Common myeloid progenitor, CD34-positive (primary cell): ENCODE data around the gene ARMC6.

Experiments
- CTCF ChIA-PET: fragments of 350-600 bp; sonication (Branson Sonifier 250); formaldehyde crosslinking; loops from one replicate; lab custom pipeline; 2021; ENCODE audit warnings: antibody characterized with exemption; lab: Charles Lee
- POLR2A ChIA-PET: fragments of 350-600 bp; sonication (Branson Sonifier 250); formaldehyde crosslinking; loops from one replicate; lab custom pipeline; 2021; ENCODE audit warnings: antibody characterized with exemption; lab: Charles Lee
- DNase-seq, 3 donors: peaks; one replicate each; pipeline versions ENCODE4 v3.0.0 to v3.0.0-alpha.2; 2013
- H3K27ac ChIP-seq, 2 experiments: 1 replicate in 1 of 2; 2 replicates in 1 of 2; pipeline ENCODE4 v1.7.0; 2013; ENCODE audit warnings: inconsistent platforms in 2 of 2, low read length in 2 of 2, mild to moderate bottlenecking in 2 of 2, low read depth in 1 of 2, moderate library complexity in 1 of 2; ENCODE audit not compliant: severe bottlenecking in 2 of 2, insufficient read depth in 1 of 2, poor library complexity in 1 of 2
- H3K27me3 ChIP-seq, 5 experiments: replicated peaks in 2 of 5; 1 replicate in 3 of 5; 2 replicates in 2 of 5; pipeline versions ENCODE4 v1.6.1 to v1.7.0; 2013; ENCODE audit warnings: low read length in 4 of 5, mild to moderate bottlenecking in 2 of 5, moderate library complexity in 2 of 5, inconsistent platforms in 1 of 5; ENCODE audit not compliant: insufficient read depth in 5 of 5, control insufficient read depth in 4 of 5
- H3K36me3 ChIP-seq, 4 experiments: 1 replicate in 2 of 4; 2 replicates in 2 of 4; pipeline versions ENCODE4 v1.6.1 to v1.7.0; 2013; ENCODE audit warnings: low read length in 3 of 4, control low read depth in 1 of 4, mild to moderate bottlenecking in 1 of 4; ENCODE audit not compliant: control insufficient read depth in 4 of 4, insufficient read depth in 4 of 4
- H3K4me1 ChIP-seq, 4 experiments: 1 replicate in 3 of 4; 2 replicates in 1 of 4; pipeline versions ENCODE4 v1.6.1 to v1.7.1; 2013; ENCODE audit warnings: low read length in 3 of 4, mild to moderate bottlenecking in 3 of 4, control low read depth in 1 of 4, inconsistent platforms in 1 of 4, moderate library complexity in 1 of 4; ENCODE audit not compliant: control insufficient read depth in 4 of 4, insufficient read depth in 4 of 4; ENCODE audit errors: control extremely low read depth in 1 of 4
- H3K4me3 ChIP-seq, 7 experiments: 1 replicate in 4 of 7; 2 replicates in 3 of 7; pipeline versions ENCODE4 v1.5.1 to v1.7.0; 2013; ENCODE audit warnings: mild to moderate bottlenecking in 7 of 7, low read length in 6 of 7, moderate library complexity in 6 of 7, inconsistent platforms in 2 of 7, low read depth in 2 of 7, control low read depth in 1 of 7; ENCODE audit not compliant: insufficient read depth in 4 of 7, control insufficient read depth in 1 of 7; ENCODE audit errors: extremely low read depth in 1 of 7
- H3K9me3 ChIP-seq, 5 experiments: 1 replicate in 4 of 5; 2 replicates in 1 of 5; pipeline versions ENCODE4 v1.6.1 to v1.7.1; 2013; ENCODE audit warnings: low read length in 4 of 5, mild to moderate bottlenecking in 2 of 5, inconsistent platforms in 1 of 5, low read depth in 1 of 5, moderate library complexity in 1 of 5; ENCODE audit not compliant: control insufficient read depth in 4 of 5, insufficient read depth in 2 of 5; ENCODE audit errors: control extremely low read depth in 1 of 5
- WGBS: methylation state at CpG from one replicate; pipeline ENCODE4 v1.1.5; 2013; ENCODE audit not compliant: insufficient coverage; 5-methylcytosine and 5-hydroxymethylcytosine counted together

ARMC6 gene

DNA sequence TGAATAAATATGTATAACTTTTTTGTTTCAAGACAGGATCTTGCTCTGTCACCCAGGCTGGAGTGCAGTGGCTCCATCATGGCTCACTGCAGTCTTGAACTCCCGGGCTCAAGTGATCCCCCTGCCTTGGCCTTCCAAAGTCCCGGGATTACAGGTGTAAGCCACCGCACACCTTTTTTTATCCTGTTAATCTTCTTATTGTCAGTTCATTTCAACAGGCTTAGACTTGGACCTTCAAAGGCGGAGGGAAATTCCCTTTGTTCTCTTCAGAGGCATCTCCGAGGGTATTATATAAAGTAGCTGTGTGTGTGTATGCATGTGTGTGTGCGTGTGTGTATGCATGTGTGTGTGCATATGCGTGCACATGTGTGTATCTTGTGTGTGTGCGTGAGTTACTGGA is 35.1 kb upstream of the ARMC6 start:
- Histone ChIP-seq H3K36me3 (peaks cover 4 to 84% (median 50%) of the 10 kb centered on the region in 4 experiments), H3K9me3 (no peaks in the 10 kb centered on the region), H3K4me3 (no peak overlapping the region), H3K27ac (no peak overlapping the region), H3K27me3 (no peaks in the 10 kb centered on the region), H3K4me1 (peaks cover 0 to 19% (median 17%) of the 10 kb centered on the region in 4 experiments)
- POLR2A ChIA-PET = no interaction called here
- WGBS = 96% methylated on average over 5 of the region's 8 CpGs
- CTCF ChIA-PET = interaction anchor here (1.4 kb wide), 1 partner anchor 12 kb away, joined by 3 read pairs; no protein-coding TSS in a partner anchor
- DNase-seq = no peak

DNA sequence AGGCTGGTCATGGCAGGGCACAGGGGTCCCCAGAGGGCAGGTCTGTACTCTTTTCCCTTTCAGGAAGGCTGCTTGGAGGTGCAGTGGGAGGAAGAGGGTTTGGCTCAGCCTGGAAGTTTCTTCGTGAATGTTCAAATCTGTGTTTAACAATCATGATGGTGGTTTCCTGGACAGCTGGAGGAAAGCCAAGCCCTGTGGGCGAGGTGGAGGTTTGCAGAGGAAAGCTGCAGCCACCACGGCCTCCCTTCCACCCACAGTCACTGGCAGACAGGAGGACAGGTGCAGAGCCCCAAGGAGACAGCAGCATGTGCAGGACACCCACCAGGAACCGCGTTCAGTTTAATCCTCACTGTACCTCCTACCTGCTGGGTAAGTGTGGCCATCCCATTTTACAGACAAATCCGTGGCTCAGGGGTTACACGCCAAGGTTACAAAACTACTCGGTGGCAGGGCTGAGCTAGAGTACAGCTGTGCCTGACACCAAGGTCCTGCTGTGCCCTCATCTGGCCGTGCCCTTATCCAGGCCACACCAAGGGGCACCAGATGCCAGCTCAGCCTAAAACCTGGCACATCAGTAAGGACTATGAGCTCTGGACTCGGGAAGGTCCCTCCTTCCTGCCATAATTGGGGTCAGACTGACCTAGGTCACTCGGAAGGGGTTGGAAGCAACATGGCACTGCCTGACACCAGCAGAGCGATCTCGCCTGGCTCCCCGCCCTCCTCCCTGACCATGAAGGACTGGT is 34.2 kb upstream of the ARMC6 start:
- CTCF ChIA-PET = interaction anchor here (1.1 kb wide), 1 partner anchor 12 kb away, joined by 7 read pairs; no protein-coding TSS in a partner anchor
- peak; percentile 39 to 75 (median 72) for DNase-seq

GRCh38 chr19:18999896-19000620 is 33.3 kb upstream of the ARMC6 start:
- no peaks in the 10 kb centered on the region for H3K9me3 ChIP-seq
- H3K27me3 ChIP-seq = no peaks in the 10 kb centered on the region
- POLR2A ChIA-PET = interaction anchor here (0.6 kb wide), 1 partner anchor 289 kb away, joined by 3 read pairs; no protein-coding TSS in a partner anchor
- peak; percentile 7 to 17 (median 13) for DNase-seq
- H3K36me3 ChIP-seq = peaks cover 2 to 84% (median 52%) of the 10 kb centered on the region in 4 experiments
- CTCF ChIA-PET = interaction anchor here (0.7 to 1.1 kb wide), 3 partner anchors 13 to 26 kb away, joined by 3 to 7 read pairs (median 5); no protein-coding TSS in a partner anchor
- H3K4me3 ChIP-seq = no peak overlapping the region
- H3K27ac ChIP-seq = no peak overlapping the region
- H3K4me1 ChIP-seq = peaks cover 0 to 19% (median 17%) of the 10 kb centered on the region in 4 experiments
- WGBS = 98% methylated on average over 8 of the region's 11 CpGs

More for the DNA sequence above, 34.2 kb upstream of the ARMC6 start:
- Histone ChIP-seq H3K36me3 (peaks cover 3 to 84% (median 52%) of the 10 kb centered on the region in 4 experiments), H3K27me3 (no peaks in the 10 kb centered on the region), H3K4me3 (no peak overlapping the region), H3K9me3 (no peaks in the 10 kb centered on the region), H3K4me1 (peaks cover 0 to 19% (median 17%) of the 10 kb centered on the region in 4 experiments), H3K27ac (no peak overlapping the region)
- 34% methylated on average over 14 of the region's 14 CpGs for WGBS
- POLR2A ChIA-PET = no interaction called here

GRCh38 chr19:19004144-19004543 is 29.3 kb upstream of the ARMC6 start:
- Histone ChIP-seq H3K4me1 (peaks cover 0 to 12% (median 11%) of the 10 kb centered on the region in 4 experiments), H3K9me3 (no peaks in the 10 kb centered on the region), H3K27me3 (no peaks in the 10 kb centered on the region), H3K4me3 (no peak overlapping the region), H3K36me3 (peaks cover 7 to 79% (median 58%) of the 10 kb centered on the region in 4 experiments), H3K27ac (no peak overlapping the region)
- POLR2A ChIA-PET = no interaction called here
- WGBS = 96% methylated on average over 18 of the region's 18 CpGs
- CTCF ChIA-PET = no interaction called here
- no peak for DNase-seq

DNA sequence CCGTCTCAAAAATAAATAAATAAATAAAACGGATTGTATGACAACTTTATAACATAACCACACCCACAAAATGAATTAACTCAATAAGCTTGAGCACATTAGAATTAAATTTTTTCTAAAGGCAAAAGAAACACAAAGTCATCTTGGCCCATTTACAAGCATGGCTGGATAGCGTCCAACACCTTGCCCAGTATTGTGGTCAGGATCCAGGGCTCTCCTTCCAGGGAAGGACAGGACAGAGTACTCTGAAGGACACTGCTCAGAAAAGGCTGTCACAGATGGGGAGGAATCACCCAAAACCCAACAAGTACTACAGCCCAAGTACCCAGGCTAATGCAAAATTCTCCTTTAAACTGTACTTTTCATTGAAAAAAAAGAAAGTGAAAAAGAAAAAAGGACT is 27.2 kb upstream of the ARMC6 start:
- Histone ChIP-seq H3K4me3 (no peak overlapping the region), H3K9me3 (no peaks in the 10 kb centered on the region), H3K27me3 (no peaks in the 10 kb centered on the region), H3K27ac (no peak overlapping the region), H3K36me3 (peaks cover 17 to 90% (median 67%) of the 10 kb centered on the region in 4 experiments), H3K4me1 (no peaks in the 10 kb centered on the region)
- ChIA-PET POLR2A (no interaction called here), CTCF (no interaction called here)
- WGBS = 100% methylated on average over 1 of the region's 3 CpGs
- DNase-seq = no peak

DNA sequence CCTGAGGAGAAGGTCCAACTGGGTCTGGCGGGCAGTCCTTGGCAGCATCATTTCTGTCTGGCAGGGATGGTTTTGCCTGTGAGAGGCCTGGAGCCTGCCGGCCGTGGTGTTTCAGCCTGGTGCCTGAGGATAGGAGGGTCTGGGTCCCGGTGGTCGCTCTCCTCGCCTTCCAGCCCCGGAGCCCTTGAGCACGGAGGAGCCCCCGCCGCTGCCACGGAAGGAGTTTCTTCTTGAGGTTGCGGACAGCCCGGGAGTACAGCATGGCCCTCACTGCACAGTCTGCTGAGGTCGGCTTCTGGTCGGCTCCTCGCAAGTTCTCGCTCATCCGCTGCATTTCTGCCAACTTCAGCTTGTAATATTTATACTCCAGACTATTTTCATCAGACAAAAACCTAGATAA is 23.5 kb upstream of the ARMC6 start:
- Histone ChIP-seq H3K4me1 (no peaks in the 10 kb centered on the region), H3K4me3 (no peak overlapping the region), H3K9me3 (no peaks in the 10 kb centered on the region), H3K27ac (no peak overlapping the region), H3K36me3 (peaks cover 24 to 90% (median 63%) of the 10 kb centered on the region in 4 experiments), H3K27me3 (no peaks in the 10 kb centered on the region)
- no peak for DNase-seq
- CTCF ChIA-PET = interaction anchor here (1.4 to 2.1 kb wide), 2 partner anchors 13 to 15 kb away, joined by 3 to 5 read pairs; no protein-coding TSS in a partner anchor
- POLR2A ChIA-PET = no interaction called here
- 96% methylated on average over 16 of the region's 18 CpGs for WGBS
